ENCODE measurements around the gene CLDN11. TPM values are rescaled to one million over a fixed set of nuclear protein-coding genes. Genes with fewer than 3 reads are reported as not detected.

CLDN11 gene
- total and polyA plus RNA-seq, 10 of the 15 experiments (the other 5 are each of a cell fraction or from before 2014, with no cell fraction given) = 0.15 TPM; not detected in 9

DNA sequence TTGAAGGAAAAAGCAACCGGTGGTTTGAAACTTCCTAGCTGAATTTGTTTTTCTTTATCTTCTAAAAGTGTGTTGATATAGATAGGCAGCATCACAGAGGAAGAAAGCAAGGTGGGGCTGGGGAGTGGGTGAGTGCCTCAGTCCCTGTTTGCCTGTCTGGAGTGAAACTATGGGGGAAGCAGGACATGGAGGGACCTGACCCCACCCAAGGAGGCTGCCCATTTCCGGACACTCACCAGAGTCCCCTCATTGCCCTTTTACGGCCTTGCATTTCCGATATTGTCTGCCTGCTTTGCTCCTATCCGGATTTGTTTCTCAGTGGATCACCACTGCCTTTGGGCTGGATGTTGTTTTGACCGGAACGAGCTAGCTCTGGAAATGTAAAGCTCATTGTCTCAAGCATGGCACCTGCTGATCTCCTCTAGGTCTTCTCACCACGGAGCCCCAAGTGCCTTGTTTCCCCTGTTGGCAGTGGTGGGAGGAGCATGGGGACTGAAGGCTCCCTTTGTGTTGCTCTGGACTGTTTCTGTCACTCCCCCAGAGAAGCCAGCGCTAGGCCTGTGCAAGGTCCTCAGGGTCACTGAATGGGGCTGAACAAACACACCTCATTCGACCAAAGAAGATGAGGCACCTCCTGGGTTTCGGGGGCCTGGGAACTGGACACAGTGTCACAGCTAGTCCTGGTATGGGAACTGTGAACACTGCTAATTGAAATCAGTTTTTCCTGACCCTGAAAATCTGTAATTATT lies 7.0 kb downstream of the CLDN11 start (continued):
- no peak for TF ChIP-seq NRF1 (conservative IDR thresholded peaks at IDR 0.05; ENCODE audit: low read depth, low read length)
- TF ChIP-seq NBN (IDR thresholded peaks at IDR 0.05) = no peak
- TF ChIP-seq IRF3 (IDR thresholded peaks at IDR 0.05) = no peak
- no peak for TF ChIP-seq HCFC1 (IDR thresholded peaks at IDR 0.05; ENCODE audit: low read length)
- no peak for TF ChIP-seq CHD1 (IDR thresholded peaks at IDR 0.05; ENCODE audit: low read depth, low read length)
- no peak for TF ChIP-seq DPF2 (IDR thresholded peaks at IDR 0.05)

DNA sequence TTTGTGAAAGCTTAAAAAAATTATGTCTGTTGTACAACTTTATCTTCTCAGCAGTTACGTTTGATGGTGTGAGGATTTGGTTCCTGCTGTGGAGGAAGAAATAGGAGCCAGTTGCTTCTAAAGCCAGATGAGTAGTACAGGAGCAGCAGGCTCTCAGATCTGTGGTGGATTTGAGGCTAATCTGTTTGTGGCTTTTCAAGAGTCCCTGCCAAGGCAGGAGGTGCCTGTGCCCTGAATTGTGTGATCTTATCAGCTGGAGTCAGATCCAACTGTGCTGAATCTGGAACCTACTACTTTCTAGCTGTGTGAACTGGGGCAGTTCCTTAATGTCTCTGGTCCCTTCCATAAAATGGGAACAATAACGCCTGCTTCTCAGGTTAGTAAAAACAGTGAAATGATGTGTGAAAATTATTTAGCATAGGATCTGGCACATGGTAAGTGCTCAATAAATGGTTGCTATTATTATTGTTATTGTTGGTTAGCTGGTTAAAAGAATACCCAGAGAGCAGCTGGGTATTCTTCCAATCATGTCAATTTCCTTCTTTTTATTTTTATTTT lies 7.7 kb downstream of the CLDN11 start:
- intact Hi-C loops (cut with micrococcal nuclease; ENCODE audit: unreplicated experiment) = loop anchor here (5.0 kb wide), 1 partner anchor 206 kb away; no protein-coding TSS in a partner anchor
- no TSS peak for BruUV-seq (replicated peaks)
- DNase-seq (ENCODE audit: low read depth, low spot score) (no peak), ATAC-seq (no peak), FAIRE-seq (no peak)
- Histone ChIP-seq H3K4me3 (no peak overlapping the region), H2AFZ (ENCODE audit: control insufficient read depth, low read depth, low read length) (no peak overlapping the region), H3K27me3 (replicated peaks in 1 of 2; ENCODE audit: control insufficient read depth in 2 of 2, insufficient read depth in 2 of 2, low read length in 1 of 2) (no peaks in the 10 kb centered on the region; a peak in 1 of 4 replicates), H3K36me3 (ENCODE audit: control insufficient read depth in 2 of 2, insufficient read depth in 2 of 2, low read length in 1 of 2) (no peaks in the 10 kb centered on the region), H4K20me1 (ENCODE audit: control insufficient read depth, insufficient read depth) (no peaks in the 10 kb centered on the region; the same call in 1 of the 2 replicates), H3K27ac (ENCODE audit: control insufficient read depth, insufficient read depth) (no peak overlapping the region), H3K9ac (ENCODE audit: control insufficient read depth, insufficient read depth, low read length) (no peak overlapping the region), H3K4me2 (ENCODE audit: control insufficient read depth, insufficient read depth) (no peak overlapping the region), H3K4me1 (ENCODE audit: control insufficient read depth, insufficient read depth, low read length) (peaks cover 16% of the 10 kb centered on the region), H3K9me3 (replicated peaks; ENCODE audit: control insufficient read depth, insufficient read depth, low read length) (no peaks in the 10 kb centered on the region), H3K79me2 (ENCODE audit: control insufficient read depth, insufficient read depth, low read length) (no peaks in the 10 kb centered on the region)
- ChIA-PET SMC1A (ENCODE audit: uncharacterized antibody, unreplicated experiment) (interaction anchor here (0.8 to 1.3 kb wide), 4 partner anchors 11 to 48 kb away, joined by 3 read pairs; no protein-coding TSS in a partner anchor), CTCF (interaction anchor here (2.0 kb wide), 1 partner anchor 12 kb away, joined by 8 read pairs; no protein-coding TSS in a partner anchor), RAD21 (ENCODE audit: unreplicated experiment) (no interaction called here), POLR2A (no interaction called here)
- 47% methylated on average over 2 of the region's 2 CpGs for WGBS (ENCODE audit: insufficient coverage, insufficient replicate concordance, low lambda C conversion rate, missing lambda C conversion rate)
- in situ Hi-C loops (cut with MboI) = no loop called here
- TF ChIP-seq JUNB (IDR thresholded peaks at IDR 0.05) (no peak), BACH1 (IDR thresholded peaks at IDR 0.05; ENCODE audit: borderline replicate concordance) (no peak), RFX5 (IDR thresholded peaks at IDR 0.05; ENCODE audit: low read depth, low read length) (no peak), NFYB (IDR thresholded peaks at IDR 0.05; ENCODE audit: insufficient read depth, low read depth, low read length) (no peak), NR2C2 (IDR thresholded peaks at IDR 0.05; ENCODE audit: borderline replicate concordance, control insufficient read depth, insufficient read length, low read depth) (no peak), SUZ12 (IDR thresholded peaks at IDR 0.05; ENCODE audit: unreplicated experiment) (no peak), RUNX3 (IDR thresholded peaks at IDR 0.05; ENCODE audit: low read length) (no peak), CBFB (IDR thresholded peaks at IDR 0.05; ENCODE audit: low read depth) (no peak), EGR1 (IDR thresholded peaks at IDR 0.05; ENCODE audit: borderline replicate concordance in 1 of 2, low read depth in 2 of 2, low read length in 2 of 2) (no peak)
- TF ChIP-seq, protein P1, sequence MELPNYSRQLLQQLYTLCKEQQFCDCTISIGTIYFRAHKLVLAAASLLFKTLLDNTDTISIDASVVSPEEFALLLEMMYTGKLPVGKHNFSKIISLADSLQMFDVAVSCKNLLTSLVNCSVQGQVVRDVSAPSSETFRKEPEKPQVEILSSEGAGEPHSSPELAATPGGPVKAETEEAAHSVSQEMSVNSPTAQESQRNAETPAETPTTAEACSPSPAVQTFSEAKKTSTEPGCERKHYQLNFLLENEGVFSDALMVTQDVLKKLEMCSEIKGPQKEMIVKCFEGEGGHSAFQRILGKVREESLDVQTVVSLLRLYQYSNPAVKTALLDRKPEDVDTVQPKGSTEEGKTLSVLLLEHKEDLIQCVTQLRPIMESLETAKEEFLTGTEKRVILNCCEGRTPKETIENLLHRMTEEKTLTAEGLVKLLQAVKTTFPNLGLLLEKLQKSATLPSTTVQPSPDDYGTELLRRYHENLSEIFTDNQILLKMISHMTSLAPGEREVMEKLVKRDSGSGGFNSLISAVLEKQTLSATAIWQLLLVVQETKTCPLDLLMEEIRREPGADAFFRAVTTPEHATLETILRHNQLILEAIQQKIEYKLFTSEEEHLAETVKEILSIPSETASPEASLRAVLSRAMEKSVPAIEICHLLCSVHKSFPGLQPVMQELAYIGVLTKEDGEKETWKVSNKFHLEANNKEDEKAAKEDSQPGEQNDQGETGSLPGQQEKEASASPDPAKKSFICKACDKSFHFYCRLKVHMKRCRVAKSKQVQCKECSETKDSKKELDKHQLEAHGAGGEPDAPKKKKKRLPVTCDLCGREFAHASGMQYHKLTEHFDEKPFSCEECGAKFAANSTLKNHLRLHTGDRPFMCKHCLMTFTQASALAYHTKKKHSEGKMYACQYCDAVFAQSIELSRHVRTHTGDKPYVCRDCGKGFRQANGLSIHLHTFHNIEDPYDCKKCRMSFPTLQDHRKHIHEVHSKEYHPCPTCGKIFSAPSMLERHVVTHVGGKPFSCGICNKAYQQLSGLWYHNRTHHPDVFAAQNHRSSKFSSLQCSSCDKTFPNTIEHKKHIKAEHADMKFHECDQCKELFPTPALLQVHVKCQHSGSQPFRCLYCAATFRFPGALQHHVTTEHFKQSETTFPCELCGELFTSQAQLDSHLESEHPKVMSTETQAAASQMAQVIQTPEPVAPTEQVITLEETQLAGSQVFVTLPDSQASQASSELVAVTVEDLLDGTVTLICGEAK (IDR thresholded peaks at IDR 0.05; ENCODE audit: borderline replicate concordance) = no peak
